NCI-H1436 (cell line): ENCODE measurements around the gene SURF6.
"Not testable (repeated sequence)": the region's sequence is repeated elsewhere in the genome, so short reads cannot be mapped to it uniquely, and the experiment has no call there.

ENCODE experiments used
- DNase-seq: peaks from one replicate; lab custom pipeline; 2025; lab: John Stamatoyannopoulos, UW

SURF6 gene

GRCh38 chr9:133327021-133327420, 9.0 kb downstream of the SURF6 start:
- not testable (repeated sequence) for DNase-seq

- DNase-seq: no peak
These were observed 11.8 kb downstream of the SURF6 start for GRCh38 chr9:133323991-133324703.

GRCh38 chr9:133323211-133323610, 12.8 kb downstream of the SURF6 start:
- DNase-seq: no peak

- no peak for DNase-seq
These were observed 13.3 kb downstream of the SURF6 start for GRCh38 chr9:133322701-133323100.

GRCh38 chr9:133321411-133321935, 14.5 kb downstream of the SURF6 start:
- no peak for DNase-seq

GRCh38 chr9:133320421-133320881, 15.5 kb downstream of the SURF6 start:
- DNase-seq: no peak

- not testable (repeated sequence) for DNase-seq
These were observed 18.4 kb downstream of the SURF6 start for GRCh38 chr9:133317551-133317950.

GRCh38 chr9:133315997-133316396, 20.0 kb downstream of the SURF6 start:
- no peak for DNase-seq

GRCh38 chr9:133309608-133310007, 26.4 kb downstream of the SURF6 start:
- no peak for DNase-seq

- no peak for DNase-seq
These were observed 28.7 kb downstream of the SURF6 start for GRCh38 chr9:133307301-133307700.

GRCh38 chr9:133306242-133307204, 29.5 kb downstream of the SURF6 start:
- DNase-seq: no peak

GRCh38 chr9:133305731-133306130, 30.3 kb downstream of the SURF6 start:
- no peak for DNase-seq

GRCh38 chr9:133304477-133305377, 31.3 kb downstream of the SURF6 start:
- no peak for DNase-seq

GRCh38 chr9:133304158-133304470, 31.9 kb downstream of the SURF6 start:
- no peak for DNase-seq

GRCh38 chr9:133303266-133304157, 32.5 kb downstream of the SURF6 start:
- DNase-seq: no peak

- no peak for DNase-seq
These were observed 34.4 kb downstream of the SURF6 start for GRCh38 chr9:133301253-133302230.

GRCh38 chr9:133299996-133300395, 36.0 kb downstream of the SURF6 start:
- DNase-seq: not testable (repeated sequence)

GRCh38 chr9:133294257-133294656, 41.7 kb downstream of the SURF6 start:
- DNase-seq: no peak

- no peak for DNase-seq
These were observed 45.2 kb downstream of the SURF6 start for GRCh38 chr9:133290751-133291302.
